ENCODE results near the gene SCAP. TPM values are rescaled to one million over a fixed set of nuclear protein-coding genes. Genes with fewer than 3 reads are reported as not detected.

SCAP gene
- total and polyA plus RNA-seq, 7 donors: 18.9 to 47.5 (median 34.7) TPM

DNA sequence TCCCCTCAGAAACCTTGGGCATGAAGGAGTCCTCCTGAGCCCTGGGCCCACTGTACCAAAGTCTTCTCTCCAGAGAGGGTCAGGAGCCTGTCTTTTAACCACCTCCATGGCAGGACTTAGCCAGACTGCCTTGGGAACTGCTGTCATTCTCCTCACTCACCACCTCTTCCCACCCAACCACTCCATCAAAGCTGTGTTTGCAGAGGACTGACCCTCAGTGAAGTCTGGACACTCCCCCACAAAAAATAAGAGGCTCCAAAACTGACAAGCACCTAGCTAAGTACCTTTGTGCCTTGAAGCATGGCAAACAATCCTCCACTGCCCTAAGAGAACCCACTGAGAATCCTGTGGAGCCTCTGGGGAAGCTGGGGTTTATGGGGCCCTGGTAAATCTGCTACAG lies 2.3 kb upstream of the SCAP start:
- H3K27me3 ChIP-seq (ENCODE audit: insufficient read depth in 3 of 3, low read length in 2 of 3): no peaks in the 10 kb centered on the region
- intact Hi-C loops (cut with DNase I): no loop called here
- ATAC-seq: no peak
- H3K4me3 ChIP-seq: no peak overlapping the region
- TF ChIP-seq, protein P1, sequence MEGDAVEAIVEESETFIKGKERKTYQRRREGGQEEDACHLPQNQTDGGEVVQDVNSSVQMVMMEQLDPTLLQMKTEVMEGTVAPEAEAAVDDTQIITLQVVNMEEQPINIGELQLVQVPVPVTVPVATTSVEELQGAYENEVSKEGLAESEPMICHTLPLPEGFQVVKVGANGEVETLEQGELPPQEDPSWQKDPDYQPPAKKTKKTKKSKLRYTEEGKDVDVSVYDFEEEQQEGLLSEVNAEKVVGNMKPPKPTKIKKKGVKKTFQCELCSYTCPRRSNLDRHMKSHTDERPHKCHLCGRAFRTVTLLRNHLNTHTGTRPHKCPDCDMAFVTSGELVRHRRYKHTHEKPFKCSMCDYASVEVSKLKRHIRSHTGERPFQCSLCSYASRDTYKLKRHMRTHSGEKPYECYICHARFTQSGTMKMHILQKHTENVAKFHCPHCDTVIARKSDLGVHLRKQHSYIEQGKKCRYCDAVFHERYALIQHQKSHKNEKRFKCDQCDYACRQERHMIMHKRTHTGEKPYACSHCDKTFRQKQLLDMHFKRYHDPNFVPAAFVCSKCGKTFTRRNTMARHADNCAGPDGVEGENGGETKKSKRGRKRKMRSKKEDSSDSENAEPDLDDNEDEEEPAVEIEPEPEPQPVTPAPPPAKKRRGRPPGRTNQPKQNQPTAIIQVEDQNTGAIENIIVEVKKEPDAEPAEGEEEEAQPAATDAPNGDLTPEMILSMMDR (IDR thresholded peaks at IDR 0.05): no peak
- no peak for DNase-seq
- H3K9me3 ChIP-seq: no peaks in the 10 kb centered on the region
- H3K27ac ChIP-seq: no peak overlapping the region
- peaks cover 22% of the 10 kb centered on the region for H3K4me1 ChIP-seq
- H3K36me3 ChIP-seq (ENCODE audit: insufficient read depth in 1 of 2, low read depth in 1 of 2): no peaks in the 10 kb centered on the region

DNA sequence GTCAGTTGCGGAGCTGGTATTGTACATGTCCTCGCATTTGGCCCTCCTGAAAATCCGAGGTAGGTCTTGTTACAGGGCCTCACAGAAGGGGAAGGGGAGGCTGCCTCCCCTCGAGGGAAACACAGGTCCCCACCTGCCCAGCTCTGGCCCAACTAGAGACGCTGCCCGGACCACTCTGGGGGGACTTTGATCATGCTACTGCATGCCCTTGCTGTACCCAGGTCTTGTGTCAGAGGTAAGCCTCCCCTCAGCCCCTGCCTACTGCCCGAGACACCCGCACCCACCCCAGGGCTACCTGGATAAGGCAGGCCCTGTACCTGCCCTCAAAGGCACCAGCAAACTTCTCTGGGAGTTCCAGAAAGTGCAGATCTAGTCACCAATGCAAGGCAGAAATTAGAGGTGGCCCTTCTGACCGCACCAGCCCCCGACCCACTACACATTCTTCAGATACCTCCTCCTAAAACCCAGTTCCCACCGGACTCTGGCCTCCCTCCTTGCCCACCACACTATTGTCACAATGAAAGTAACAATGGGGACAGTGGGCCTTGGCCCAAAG lies 981 bp upstream of the SCAP start:
- H3K27ac ChIP-seq: peak overlapping the region; percentile 90
- H3K4me3 ChIP-seq: peak overlapping the region; percentile 97
- H3K27me3 ChIP-seq (ENCODE audit: insufficient read depth in 3 of 3, low read length in 2 of 3): no peaks in the 10 kb centered on the region
- no peak for DNase-seq
- WGBS, 3 donors: 87% methylated on average over 11 of the region's 11 CpGs
- TF ChIP-seq, protein P1 (IDR thresholded peaks at IDR 0.05): no peak
- no peak for ATAC-seq
- peaks cover 22% of the 10 kb centered on the region for H3K4me1 ChIP-seq
- intact Hi-C loops (cut with DNase I): loop anchor here (1.0 to 2.0 kb wide), 2 partner anchors 55 to 56 kb away; no protein-coding TSS in a partner anchor
- H3K36me3 ChIP-seq (ENCODE audit: insufficient read depth in 1 of 2, low read depth in 1 of 2): no peaks in the 10 kb centered on the region
- H3K9me3 ChIP-seq: no peaks in the 10 kb centered on the region

DNA sequence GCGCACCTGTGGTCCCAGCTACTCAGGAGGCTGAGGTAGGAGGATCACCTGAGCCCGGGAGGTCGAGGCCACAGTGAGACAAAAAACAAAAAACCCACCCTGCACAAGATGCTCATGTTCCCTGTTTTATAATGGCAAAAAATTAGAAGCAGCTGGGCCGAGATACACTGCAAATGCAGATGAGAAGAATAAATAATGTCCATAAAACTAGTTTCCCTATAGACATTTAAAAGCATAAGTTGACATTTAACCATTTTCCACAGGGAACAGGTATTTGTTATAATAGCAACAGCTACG lies 537 bp upstream of the SCAP start:
- intact Hi-C loops (cut with DNase I): loop anchor here (1.0 to 2.0 kb wide), 2 partner anchors 55 kb away; no protein-coding TSS in a partner anchor
- no peaks in the 10 kb centered on the region for H3K9me3 ChIP-seq
- no peak for ATAC-seq

DNA sequence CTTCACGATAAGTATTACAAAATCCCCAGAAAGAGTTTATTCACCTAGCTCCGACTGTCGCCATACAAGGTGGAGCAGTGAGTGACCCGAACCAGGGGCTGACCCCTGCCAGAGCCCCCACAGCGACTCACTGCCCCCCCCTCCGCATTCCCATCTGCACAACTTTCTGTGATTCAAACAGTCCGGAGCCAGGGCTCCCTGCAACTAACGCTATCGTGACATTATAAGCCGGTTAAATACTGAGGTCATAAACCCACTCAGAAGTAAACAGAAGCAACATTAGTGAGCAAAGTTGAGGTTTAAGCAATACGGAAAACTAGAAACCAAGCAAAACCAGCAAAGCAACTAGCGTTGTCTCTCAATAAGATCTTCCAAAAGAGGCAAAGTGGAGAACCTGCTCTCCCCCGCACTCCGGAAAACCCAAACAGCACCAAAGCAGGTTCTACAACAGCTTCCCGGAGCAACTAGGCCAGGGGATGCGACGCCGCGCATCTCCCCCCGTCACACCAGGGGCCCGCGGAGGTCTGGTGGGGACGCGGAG lies 642 bp downstream of the SCAP start:
- TF ChIP-seq, protein P1 (IDR thresholded peaks at IDR 0.05): no peak
- Histone ChIP-seq H3K4me1 (peaks cover 22% of the 10 kb centered on the region), H3K27me3 (ENCODE audit: insufficient read depth in 3 of 3, low read length in 2 of 3) (no peaks in the 10 kb centered on the region), H3K9me3 (no peaks in the 10 kb centered on the region), H3K36me3 (ENCODE audit: insufficient read depth in 1 of 2, low read depth in 1 of 2) (no peaks in the 10 kb centered on the region), H3K27ac (peak overlapping the region; percentile 90), H3K4me3 (peak overlapping the region; percentile 97)
- WGBS, 3 donors: 0 to 1% (median 1%) methylated on average over 20 to 24 of the region's 24 CpGs
- peak in 1 of 4 donors; percentile 22 for ATAC-seq
- no peak for DNase-seq
- intact Hi-C loops (cut with DNase I): loop anchor here in 1 of 2 donors (2.0 kb wide), 1 partner anchor 32 kb away; no protein-coding TSS in a partner anchor

More for the DNA sequence above, 537 bp upstream of the SCAP start:
- Histone ChIP-seq H3K4me3 (peak overlapping the region; percentile 97), H3K27ac (peak overlapping the region; percentile 90), H3K36me3 (ENCODE audit: insufficient read depth in 1 of 2, low read depth in 1 of 2) (no peaks in the 10 kb centered on the region), H3K4me1 (peaks cover 22% of the 10 kb centered on the region), H3K27me3 (ENCODE audit: insufficient read depth in 3 of 3, low read length in 2 of 3) (no peaks in the 10 kb centered on the region)
- TF ChIP-seq, protein P1 (IDR thresholded peaks at IDR 0.05): no peak
- no peak for DNase-seq
- WGBS, 3 donors: 54 to 58% (median 55%) methylated on average over 5 of the region's 5 CpGs

DNA sequence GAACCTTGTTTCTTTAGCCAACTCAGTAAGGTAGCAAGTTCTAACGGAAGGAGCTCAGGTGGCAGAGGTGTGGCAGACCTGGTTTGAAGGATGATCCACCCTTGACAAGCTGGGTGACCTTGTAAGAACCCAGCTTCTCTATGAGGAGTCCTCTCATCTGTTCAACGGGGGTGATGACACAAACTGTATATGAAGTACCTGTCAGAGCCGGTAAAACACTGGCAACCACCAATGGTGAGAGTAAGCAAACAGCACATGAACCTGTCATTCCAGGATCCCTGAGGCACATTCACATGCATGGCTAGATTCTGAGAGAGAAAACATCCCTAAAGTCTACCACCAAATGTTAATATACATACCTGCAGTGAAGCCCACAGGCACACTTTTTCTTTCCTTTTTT lies 2.4 kb downstream of the SCAP start:
- Histone ChIP-seq H3K9me3 (no peaks in the 10 kb centered on the region), H3K36me3 (ENCODE audit: insufficient read depth in 1 of 2, low read depth in 1 of 2) (no peaks in the 10 kb centered on the region), H3K27me3 (ENCODE audit: insufficient read depth in 3 of 3, low read length in 2 of 3) (no peaks in the 10 kb centered on the region), H3K4me3 (no peak overlapping the region), H3K27ac (no peak overlapping the region), H3K4me1 (peaks cover 22% of the 10 kb centered on the region)
- TF ChIP-seq, protein P1 (IDR thresholded peaks at IDR 0.05): no peak
- ATAC-seq (no peak), DNase-seq (no peak)
- 58 to 65% (median 58%) methylated on average over 3 of the region's 3 CpGs for whole genome bisulfite sequencing, 3 donors
- intact Hi-C loops (cut with DNase I): no loop called here
